Measurements from ENCODE around the gene KCTD1. TPM values are rescaled to one million over a fixed set of nuclear protein-coding genes. Genes with fewer than 3 reads are reported as not detected.

KCTD1 gene
- total and polyA plus RNA-seq, 4 experiments from 2014 or later = 0.34 to 3.4 (median 2.8) TPM; not detected in 1

DNA sequence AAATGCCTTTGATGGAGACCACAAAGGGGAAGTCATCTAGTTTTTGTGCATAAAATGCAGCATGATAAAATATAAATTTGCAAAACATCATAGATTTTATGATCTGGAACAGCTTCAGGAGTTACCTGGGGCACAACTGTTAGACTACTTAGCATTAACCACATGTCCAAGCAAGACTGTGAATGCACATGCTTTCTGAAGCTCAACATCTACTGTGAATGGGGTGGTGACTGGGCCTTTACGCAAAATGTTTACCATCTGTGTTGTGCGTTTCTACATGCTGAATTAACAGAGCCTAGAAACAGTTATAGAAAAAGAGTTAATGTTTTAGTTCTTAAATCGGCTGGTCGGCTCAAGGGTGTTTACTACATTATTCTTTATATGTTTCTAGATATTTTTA is 45.5 kb downstream of the KCTD1 start:
- Mint-ChIP-seq H3K27me3 (no peaks in the 10 kb centered on the region), H3K4me1 (peaks cover 0 to 5% (median 2%) of the 10 kb centered on the region in 4 donors), H3K36me3 (peaks cover 3 to 4% of the 10 kb centered on the region in 2 donors), H3K4me3 (no peak overlapping the region), H3K9me3 (no peaks in the 10 kb centered on the region), H3K27ac (no peak overlapping the region)
- no peaks in the 10 kb centered on the region for H3K36me3 ChIP-seq (ENCODE audit: insufficient read depth, low read length)
- ChIA-PET CTCF (ENCODE audit: partially characterized antibody) (no interaction called here), POLR2A (ENCODE audit: partially characterized antibody) (no interaction called here)
- no peak for DNase-seq
- no peak overlapping the region for H3K27ac ChIP-seq (ENCODE audit: low read depth, low read length)
- H3K4me3 ChIP-seq (ENCODE audit: low read length in 2 of 2) = no peak overlapping the region
- H3K4me1 ChIP-seq (ENCODE audit: insufficient read depth, low read length) = no peaks in the 10 kb centered on the region
- intact Hi-C loops (cut with micrococcal nuclease) = no loop called here
- no peaks in the 10 kb centered on the region for H3K9me3 ChIP-seq (ENCODE audit: control insufficient read depth in 1 of 2, low read length in 2 of 2)
- no peaks in the 10 kb centered on the region for H3K27me3 ChIP-seq (ENCODE audit: insufficient read depth, low read length)

DNA sequence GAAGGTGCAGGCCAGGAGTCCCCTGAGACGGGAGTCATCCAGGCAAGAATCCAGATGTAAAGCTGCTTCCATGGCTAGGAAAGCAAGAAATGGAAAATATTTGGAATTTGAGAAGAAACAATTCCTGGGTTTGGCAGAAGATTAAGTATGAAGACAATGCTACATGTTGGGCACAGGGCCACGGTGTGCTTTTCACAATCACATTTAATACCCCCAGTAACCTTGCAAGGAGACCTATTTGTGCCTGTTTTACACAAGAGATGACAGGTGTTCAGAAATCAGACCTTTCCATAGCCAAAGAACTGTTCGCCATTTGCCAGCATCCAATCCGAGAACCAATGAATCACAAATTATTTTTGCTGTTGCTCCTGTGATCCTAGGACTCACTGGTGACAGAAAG is 50.5 kb downstream of the KCTD1 start:
- Mint-ChIP-seq H3K27ac (no peak overlapping the region), H3K9me3 (no peaks in the 10 kb centered on the region), H3K4me3 (no peak overlapping the region), H3K4me1 (peaks cover 0 to 2% (median 0%) of the 10 kb centered on the region in 4 donors), H3K27me3 (no peaks in the 10 kb centered on the region), H3K36me3 (peaks cover 8 to 15% of the 10 kb centered on the region in 2 donors)
- no peak overlapping the region for H3K27ac ChIP-seq (ENCODE audit: low read depth, low read length)
- no peaks in the 10 kb centered on the region for H3K9me3 ChIP-seq (ENCODE audit: control insufficient read depth in 1 of 2, low read length in 2 of 2)
- no peaks in the 10 kb centered on the region for H3K4me1 ChIP-seq (ENCODE audit: insufficient read depth, low read length)
- no peak overlapping the region for H3K4me3 ChIP-seq (ENCODE audit: low read length in 2 of 2)
- DNase-seq = no peak
- no peaks in the 10 kb centered on the region for H3K27me3 ChIP-seq (ENCODE audit: insufficient read depth, low read length)
- CTCF ChIA-PET (ENCODE audit: partially characterized antibody) = no interaction called here
- H3K36me3 ChIP-seq (ENCODE audit: insufficient read depth, low read length) = no peaks in the 10 kb centered on the region
- POLR2A ChIA-PET (ENCODE audit: partially characterized antibody) = no interaction called here
- intact Hi-C loops (cut with micrococcal nuclease) = no loop called here

DNA sequence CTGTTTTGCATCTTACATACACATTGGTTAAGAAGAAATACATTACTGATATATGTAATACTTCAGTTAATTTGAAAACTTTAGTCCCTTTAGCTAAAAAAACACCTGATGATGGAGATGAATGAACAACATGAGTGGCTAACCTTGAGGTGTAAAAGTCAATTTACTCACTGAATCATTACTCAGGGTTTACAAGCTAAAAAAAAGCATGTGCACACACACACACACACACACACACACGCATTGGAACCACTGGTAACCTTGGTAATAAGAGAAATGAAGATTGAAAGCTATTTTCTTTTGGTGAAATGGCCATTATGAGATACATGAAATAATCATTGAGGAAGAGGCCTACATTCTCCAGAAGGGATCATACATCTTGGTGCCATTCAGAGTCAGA is 51.8 kb downstream of the KCTD1 start:
- DNase-seq = no peak
- Mint-ChIP-seq H3K4me3 (no peak overlapping the region), H3K9me3 (no peaks in the 10 kb centered on the region), H3K36me3 (peaks cover 8 to 15% of the 10 kb centered on the region in 2 donors), H3K27me3 (no peaks in the 10 kb centered on the region), H3K27ac (no peak overlapping the region), H3K4me1 (no peaks in the 10 kb centered on the region)
- no peaks in the 10 kb centered on the region for H3K27me3 ChIP-seq (ENCODE audit: insufficient read depth, low read length)
- H3K27ac ChIP-seq (ENCODE audit: low read depth, low read length) = no peak overlapping the region
- intact Hi-C loops (cut with micrococcal nuclease) = no loop called here
- H3K36me3 ChIP-seq (ENCODE audit: insufficient read depth, low read length) = no peaks in the 10 kb centered on the region
- POLR2A ChIA-PET (ENCODE audit: partially characterized antibody) = no interaction called here
- no peak overlapping the region for H3K4me3 ChIP-seq (ENCODE audit: low read length in 2 of 2)
- H3K4me1 ChIP-seq (ENCODE audit: insufficient read depth, low read length) = no peaks in the 10 kb centered on the region
- no peaks in the 10 kb centered on the region for H3K9me3 ChIP-seq (ENCODE audit: control insufficient read depth in 1 of 2, low read length in 2 of 2)
- CTCF ChIA-PET (ENCODE audit: partially characterized antibody) = no interaction called here

DNA sequence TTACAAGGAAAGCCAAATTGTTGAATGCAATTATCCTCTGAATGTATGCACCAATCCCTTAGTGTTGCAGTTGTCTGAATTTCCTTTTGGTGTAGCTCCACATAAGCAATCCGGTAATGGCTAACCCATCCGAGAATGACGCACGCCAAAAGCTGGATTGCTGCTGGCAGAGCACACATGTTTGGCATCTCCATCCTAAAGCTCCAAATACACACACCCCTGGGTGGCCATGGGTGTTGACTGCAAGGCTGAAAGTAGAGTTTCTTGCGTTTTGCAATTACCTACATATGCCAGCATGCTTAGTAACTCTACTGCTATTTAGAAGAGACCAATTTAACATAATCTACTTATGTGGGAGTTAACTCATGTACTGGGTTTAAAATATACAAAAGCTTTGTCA is 53.1 kb downstream of the KCTD1 start:
- CTCF ChIA-PET (ENCODE audit: partially characterized antibody) = no interaction called here
- POLR2A ChIA-PET (ENCODE audit: partially characterized antibody) = no interaction called here
- H3K36me3 ChIP-seq (ENCODE audit: insufficient read depth, low read length) = no peaks in the 10 kb centered on the region

DNA sequence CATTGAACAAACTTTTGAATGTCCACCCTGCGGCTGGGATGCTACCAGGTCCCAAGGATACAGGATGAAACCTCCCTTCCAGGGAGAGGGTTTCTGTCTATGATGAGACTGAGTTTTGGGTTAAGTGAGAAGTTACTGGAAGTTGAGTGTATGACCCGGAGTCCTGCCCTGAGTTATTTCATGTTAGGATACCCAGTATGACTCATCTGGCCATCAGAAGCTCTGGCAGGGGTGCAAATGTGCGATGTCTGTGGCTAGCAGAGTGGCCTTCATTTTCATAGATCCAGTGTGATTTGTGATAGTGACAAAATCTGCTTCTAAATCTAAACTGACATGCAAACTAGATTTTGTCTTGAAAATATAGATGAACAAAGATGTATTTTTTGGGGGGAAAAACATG is 55.3 kb downstream of the KCTD1 start:
- Histone ChIP-seq H3K27me3 (ENCODE audit: insufficient read depth, low read length) (no peaks in the 10 kb centered on the region), H3K4me3 (ENCODE audit: low read length in 2 of 2) (no peak overlapping the region), H3K27ac (ENCODE audit: low read depth, low read length) (no peak overlapping the region), H3K9me3 (ENCODE audit: control insufficient read depth in 1 of 2, low read length in 2 of 2) (no peaks in the 10 kb centered on the region), H3K36me3 (ENCODE audit: insufficient read depth, low read length) (no peaks in the 10 kb centered on the region), H3K4me1 (ENCODE audit: insufficient read depth, low read length) (no peaks in the 10 kb centered on the region)
- ChIA-PET POLR2A (ENCODE audit: partially characterized antibody) (no interaction called here), CTCF (ENCODE audit: partially characterized antibody) (no interaction called here)
- no peak overlapping the region for H3K27ac Mint-ChIP-seq
- H3K4me1 Mint-ChIP-seq = no peaks in the 10 kb centered on the region
- intact Hi-C loops (cut with micrococcal nuclease) = no loop called here
- no peak for DNase-seq
- peaks cover 6 to 13% of the 10 kb centered on the region in 2 donors for H3K36me3 Mint-ChIP-seq
- H3K27me3 Mint-ChIP-seq = no peaks in the 10 kb centered on the region
- no peak overlapping the region for H3K4me3 Mint-ChIP-seq
- H3K9me3 Mint-ChIP-seq = no peaks in the 10 kb centered on the region

More for the DNA sequence above, 53.1 kb downstream of the KCTD1 start:
- H3K4me1 ChIP-seq (ENCODE audit: insufficient read depth, low read length) = no peaks in the 10 kb centered on the region
- H3K27me3 ChIP-seq (ENCODE audit: insufficient read depth, low read length) = no peaks in the 10 kb centered on the region
- Mint-ChIP-seq H3K27ac (no peak overlapping the region), H3K4me3 (no peak overlapping the region), H3K36me3 (peaks cover 8 to 15% of the 10 kb centered on the region in 2 donors), H3K9me3 (no peaks in the 10 kb centered on the region), H3K4me1 (no peaks in the 10 kb centered on the region), H3K27me3 (no peaks in the 10 kb centered on the region)
- no peaks in the 10 kb centered on the region for H3K9me3 ChIP-seq (ENCODE audit: control insufficient read depth in 1 of 2, low read length in 2 of 2)
- no peak for DNase-seq
- H3K27ac ChIP-seq (ENCODE audit: low read depth, low read length) = no peak overlapping the region
- intact Hi-C loops (cut with micrococcal nuclease) = no loop called here
- no peak overlapping the region for H3K4me3 ChIP-seq (ENCODE audit: low read length in 2 of 2)

DNA sequence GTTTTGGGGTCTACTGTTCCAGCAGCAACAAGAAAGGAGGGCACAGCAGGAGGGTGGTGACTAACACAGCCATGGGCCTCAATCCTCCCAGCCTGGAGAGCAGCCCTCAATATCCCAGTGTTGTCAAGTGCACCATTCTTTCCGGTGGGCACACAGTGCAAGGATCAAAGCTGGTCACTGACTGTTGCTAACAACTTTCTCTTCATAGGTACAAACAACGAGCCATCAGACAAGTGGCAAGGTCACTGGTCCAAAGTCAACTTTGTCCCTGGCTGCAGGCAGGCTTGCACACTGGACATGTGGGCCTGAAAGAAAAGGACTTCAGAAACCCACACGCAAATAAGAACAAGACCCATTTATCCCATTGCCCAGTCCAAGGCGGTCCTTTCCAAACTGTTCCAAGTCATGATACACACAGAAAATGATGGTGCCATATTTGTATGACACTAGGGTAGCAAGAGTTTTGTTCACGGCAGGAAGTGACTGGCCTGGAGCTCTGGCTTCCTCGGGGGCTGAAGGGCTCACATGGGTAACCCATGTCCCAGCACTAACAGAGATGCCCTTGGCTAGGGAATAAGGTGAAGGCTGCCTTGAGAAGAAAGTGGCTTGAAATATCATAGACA is 57.0 kb downstream of the KCTD1 start:
- CTCF ChIA-PET (ENCODE audit: partially characterized antibody) = no interaction called here
- intact Hi-C loops (cut with micrococcal nuclease) = no loop called here

DNA sequence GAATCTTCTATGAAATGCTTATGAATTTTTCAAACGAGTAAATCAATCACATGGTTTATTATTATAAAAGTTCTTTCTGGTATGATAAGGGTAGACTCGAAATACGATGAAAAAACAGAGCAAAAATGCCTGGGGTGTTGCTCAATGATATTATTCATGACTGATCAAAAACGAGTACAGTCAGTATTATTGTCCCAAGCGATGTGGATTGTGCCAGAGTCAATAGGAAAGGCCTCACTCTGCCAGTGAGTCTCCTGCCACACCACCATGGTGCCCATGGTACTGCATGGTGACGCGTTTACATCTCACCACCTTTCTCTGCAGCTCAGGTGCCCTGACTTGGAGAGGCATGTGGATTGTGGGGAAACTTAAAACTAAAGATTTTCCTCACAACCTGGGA is 58.5 kb downstream of the KCTD1 start:
- H3K27ac Mint-ChIP-seq = no peak overlapping the region
- no peaks in the 10 kb centered on the region for H3K27me3 Mint-ChIP-seq
- H3K36me3 Mint-ChIP-seq = no peaks in the 10 kb centered on the region
- H3K4me1 ChIP-seq (ENCODE audit: insufficient read depth, low read length) = no peaks in the 10 kb centered on the region
- no peaks in the 10 kb centered on the region for H3K9me3 Mint-ChIP-seq
- no peaks in the 10 kb centered on the region for H3K36me3 ChIP-seq (ENCODE audit: insufficient read depth, low read length)
- H3K27me3 ChIP-seq (ENCODE audit: insufficient read depth, low read length) = no peaks in the 10 kb centered on the region
- ChIA-PET POLR2A (ENCODE audit: partially characterized antibody) (no interaction called here), CTCF (ENCODE audit: partially characterized antibody) (no interaction called here)
- H3K4me3 ChIP-seq (ENCODE audit: low read length in 2 of 2) = no peak overlapping the region
- no peak for DNase-seq
- H3K27ac ChIP-seq (ENCODE audit: low read depth, low read length) = no peak overlapping the region
- H3K9me3 ChIP-seq (ENCODE audit: control insufficient read depth in 1 of 2, low read length in 2 of 2) = no peaks in the 10 kb centered on the region
- H3K4me1 Mint-ChIP-seq = no peaks in the 10 kb centered on the region
- no peak overlapping the region for H3K4me3 Mint-ChIP-seq
- intact Hi-C loops (cut with micrococcal nuclease) = no loop called here

More for the DNA sequence above, 57.0 kb downstream of the KCTD1 start:
- H3K4me3 ChIP-seq (ENCODE audit: low read length in 2 of 2) = no peak overlapping the region
- no peaks in the 10 kb centered on the region for H3K4me1 ChIP-seq (ENCODE audit: insufficient read depth, low read length)
- POLR2A ChIA-PET (ENCODE audit: partially characterized antibody) = no interaction called here
- no peaks in the 10 kb centered on the region for H3K27me3 ChIP-seq (ENCODE audit: insufficient read depth, low read length)
- H3K4me1 Mint-ChIP-seq = no peaks in the 10 kb centered on the region
- DNase-seq = no peak
- H3K9me3 ChIP-seq (ENCODE audit: control insufficient read depth in 1 of 2, low read length in 2 of 2) = no peaks in the 10 kb centered on the region
- H3K36me3 ChIP-seq (ENCODE audit: insufficient read depth, low read length) = no peaks in the 10 kb centered on the region
- no peak overlapping the region for H3K27ac ChIP-seq (ENCODE audit: low read depth, low read length)
- no peaks in the 10 kb centered on the region for H3K9me3 Mint-ChIP-seq
- H3K27ac Mint-ChIP-seq = no peak overlapping the region
- H3K4me3 Mint-ChIP-seq = no peak overlapping the region
- H3K36me3 Mint-ChIP-seq = no peaks in the 10 kb centered on the region
- no peaks in the 10 kb centered on the region for H3K27me3 Mint-ChIP-seq

DNA sequence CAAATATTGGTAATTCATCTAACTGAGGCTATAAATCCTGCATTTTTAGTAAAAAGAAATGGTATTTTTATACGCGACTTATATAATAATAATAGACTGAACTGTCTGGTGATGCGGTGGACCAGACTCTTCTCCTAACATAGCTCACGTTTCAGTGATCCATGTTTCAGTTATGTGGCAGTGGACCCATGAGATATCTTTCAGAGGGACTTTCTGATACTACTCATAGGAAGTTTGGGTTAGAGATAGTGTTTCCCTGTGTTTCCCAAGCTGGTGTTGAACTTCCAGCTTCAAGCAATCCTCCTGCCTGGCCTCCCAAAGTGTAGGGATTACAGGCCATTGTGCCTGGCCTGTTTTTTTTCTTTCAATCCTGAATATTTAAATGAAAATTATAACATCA is 59.2 kb downstream of the KCTD1 start:
- no peak overlapping the region for H3K27ac ChIP-seq (ENCODE audit: low read depth, low read length)
- H3K36me3 ChIP-seq (ENCODE audit: insufficient read depth, low read length) = no peaks in the 10 kb centered on the region
- no peak for DNase-seq
- no peaks in the 10 kb centered on the region for H3K9me3 Mint-ChIP-seq
- H3K4me3 ChIP-seq (ENCODE audit: low read length in 2 of 2) = no peak overlapping the region
- H3K27ac Mint-ChIP-seq = no peak overlapping the region
- no peaks in the 10 kb centered on the region for H3K36me3 Mint-ChIP-seq
- ChIA-PET CTCF (ENCODE audit: partially characterized antibody) (no interaction called here), POLR2A (ENCODE audit: partially characterized antibody) (no interaction called here)
- H3K9me3 ChIP-seq (ENCODE audit: control insufficient read depth in 1 of 2, low read length in 2 of 2) = no peaks in the 10 kb centered on the region
- H3K27me3 ChIP-seq (ENCODE audit: insufficient read depth, low read length) = no peaks in the 10 kb centered on the region
- H3K27me3 Mint-ChIP-seq = no peaks in the 10 kb centered on the region
- H3K4me1 ChIP-seq (ENCODE audit: insufficient read depth, low read length) = no peaks in the 10 kb centered on the region
- no peak overlapping the region for H3K4me3 Mint-ChIP-seq
- intact Hi-C loops (cut with micrococcal nuclease) = no loop called here
- H3K4me1 Mint-ChIP-seq = peaks cover 0 to 2% (median 0%) of the 10 kb centered on the region in 4 donors
